ENCODE results near the gene WNT9B.

GRCh38 chr17:46911311-46911710 lies 59.9 kb downstream of the WNT9B start:
- TF ChIP-seq GATA2 (IDR thresholded peaks at IDR 0.05; ENCODE audit: low read depth, low read length): no peak
- no peak for TF ChIP-seq GATA3 (IDR thresholded peaks at IDR 0.05; ENCODE audit: low read depth, low read length)

All from SH-SY5Y (cell line).